K562 (cell line): Measurements from ENCODE around the gene ZNF687. TPM values are rescaled to one million over a fixed set of nuclear protein-coding genes. Genes with fewer than 3 reads are reported as not detected.

Experiments used
- AFF4 ChIP-seq: sonication (generic); formaldehyde crosslinking; IDR thresholded peaks from 2 replicates; pipeline ENCODE4 v1.8.0; 2023; ENCODE audit warnings: mild to moderate bottlenecking, missing genetic modification reagents
- C11orf30 ChIP-seq: fragments of 450-650 bp; IDR thresholded peaks from 2 replicates; pipeline ENCODE4 v1.6.1; 2016; ENCODE audit warnings: low read depth, mild to moderate bottlenecking
- FOXK1 ChIP-seq: sonication (generic); formaldehyde crosslinking; IDR thresholded peaks from 2 replicates; pipeline ENCODE4 v1.8.0; 2022; ENCODE audit warnings: missing genetic modification reagents, mild to moderate bottlenecking, borderline replicate concordance
- POLR2H ChIP-seq: IDR thresholded peaks from 2 replicates; pipeline ENCODE4 v1.6.1; 2016; ENCODE audit warnings: missing genetic modification characterization, low read depth, mild to moderate bottlenecking, control low read depth, missing compliant biosample characterization, moderate library complexity
- TCF3 ChIP-seq: sonication (generic); formaldehyde crosslinking; IDR thresholded peaks from 2 replicates; pipeline ENCODE4 v1.4.0; 2020; ENCODE audit warnings: mild to moderate bottlenecking, missing genetic modification reagents
- TOE1 ChIP-seq, 2 experiments: fragments of 450-650 bp in 1 of 2; sonication (generic) in 1 of 2; formaldehyde crosslinking in 1 of 2; IDR thresholded peaks; 2 replicates each; pipeline versions ENCODE4 v1.7.1 to v1.8.0; 2016 to 2022; ENCODE audit warnings: borderline replicate concordance in 2 of 2, mild to moderate bottlenecking in 2 of 2, antibody characterized with exemption in 1 of 2, inconsistent platforms in 1 of 2, low read depth in 1 of 2, missing genetic modification reagents in 1 of 2, moderate library complexity in 1 of 2
- ZNF583 ChIP-seq: fragments of 250-450 bp; sonication (Bioruptor Pico); IDR thresholded peaks from 2 replicates; pipeline ENCODE4 v1.4.0; 2020
- ZNF609 ChIP-seq: sonication (generic); formaldehyde crosslinking; IDR thresholded peaks from 2 replicates; pipeline ENCODE4 v1.8.1; 2023; ENCODE audit warnings: missing genetic modification reagents, mild to moderate bottlenecking, borderline replicate concordance
- ZNF780A ChIP-seq: fragments of 250-450 bp; sonication (Bioruptor Pico); IDR thresholded peaks from 2 replicates; pipeline ENCODE4 v1.5.0; 2021; ENCODE audit warnings: mild to moderate bottlenecking
- polyA plus RNA-seq, 8 experiments: library from polyadenylated mRNA; depleted of rRNA in 4 of 8; stranded (reverse) in 5 of 8; unstranded in 3 of 8; fragments of >200 nt; fragmentation: Nextera tagmentation in 2 of 8; fragmentation: Illumina TruSeq in 1 of 8; extraction: Ambion mirVana in 2 of 8; extraction: Trizol in 1 of 8; gene quantifications; 2 replicates each; pipeline versions ENCODE4 v1.2.1 to v1.2.3, GENCODE V29; 2011 to 2014; ENCODE audit warnings: inconsistent platforms in 1 of 8, missing spikeins in 1 of 8
- total RNA-seq, 7 experiments: library from RNA; depleted of rRNA in 6 of 7; stranded (reverse); fragments of >200 nt in 6 of 7; fragmentation: Illumina TruSeq in 2 of 7; extraction: Trizol in 2 of 7; gene quantifications; 2 replicates each; pipeline versions ENCODE4 v1.2.1 to v1.2.3, GENCODE V29; 2011 to 2021; ENCODE audit warnings: low replicate concordance in 1 of 7
- TF ChIP-seq, protein P1 (sequence below): fragments of 450-650 bp; IDR thresholded peaks from 2 replicates; pipeline ENCODE4 v1.6.1; 2016; ENCODE audit warnings: borderline replicate concordance

The ZNF687 gene
- total and polyA plus RNA-seq, 9 of the 15 experiments (the other 6 are each of a cell fraction or from before 2014, with no cell fraction given): 0.13 to 26.4 (median 10.6) TPM

GRCh38 chr1:151281225-151281968 is 702 bp upstream of the ZNF687 start (continued):
- TF ChIP-seq C11orf30: peak; percentile 36; the same call in 1 of the 2 replicates
- peak; percentile 98 for TF ChIP-seq TOE1 (IDR thresholded peaks at IDR 0.05; ENCODE audit: borderline replicate concordance)
- TF ChIP-seq TOE1 (CRISPR knock-in tag; IDR thresholded peaks at IDR 0.05; ENCODE audit: borderline replicate concordance, low read depth): peak; percentile 68; the same call in 1 of the 2 replicates
- TF ChIP-seq POLR2H: peak; percentile 88; the same call in 1 of the 2 replicates
- TF ChIP-seq FOXK1 (CRISPR knock-in tag): peak; percentile 80
- TF ChIP-seq, protein P1, sequence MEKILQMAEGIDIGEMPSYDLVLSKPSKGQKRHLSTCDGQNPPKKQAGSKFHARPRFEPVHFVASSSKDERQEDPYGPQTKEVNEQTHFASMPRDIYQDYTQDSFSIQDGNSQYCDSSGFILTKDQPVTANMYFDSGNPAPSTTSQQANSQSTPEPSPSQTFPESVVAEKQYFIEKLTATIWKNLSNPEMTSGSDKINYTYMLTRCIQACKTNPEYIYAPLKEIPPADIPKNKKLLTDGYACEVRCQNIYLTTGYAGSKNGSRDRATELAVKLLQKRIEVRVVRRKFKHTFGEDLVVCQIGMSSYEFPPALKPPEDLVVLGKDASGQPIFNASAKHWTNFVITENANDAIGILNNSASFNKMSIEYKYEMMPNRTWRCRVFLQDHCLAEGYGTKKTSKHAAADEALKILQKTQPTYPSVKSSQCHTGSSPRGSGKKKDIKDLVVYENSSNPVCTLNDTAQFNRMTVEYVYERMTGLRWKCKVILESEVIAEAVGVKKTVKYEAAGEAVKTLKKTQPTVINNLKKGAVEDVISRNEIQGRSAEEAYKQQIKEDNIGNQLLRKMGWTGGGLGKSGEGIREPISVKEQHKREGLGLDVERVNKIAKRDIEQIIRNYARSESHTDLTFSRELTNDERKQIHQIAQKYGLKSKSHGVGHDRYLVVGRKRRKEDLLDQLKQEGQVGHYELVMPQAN: peak; percentile 87; the same call in 1 of the 2 replicates
- TF ChIP-seq ZNF583: 0 out of 2 replicates have a peak, but pooled peaks have one; percentile 16
- no peak; the same call in 1 of the 2 replicates for TF ChIP-seq TCF3
- peak; percentile 98 for TF ChIP-seq AFF4
- TF ChIP-seq ZNF780A (CRISPR knock-in tag): no peak
- peak; percentile 84 for TF ChIP-seq ZNF609 (CRISPR knock-in tag)
